Fibroblast of pulmonary artery (primary cell): Measurements from ENCODE around the gene EEF1E1.

ENCODE experiments used
- DNase-seq: peaks from one replicate; pipeline ENCODE4 v3.0.0-alpha.2; 2010; ENCODE audit warnings: low read depth
- H3K4me3 ChIP-seq: replicated peaks from 2 replicates; pipeline ENCODE4 v1.5.1; 2011; ENCODE audit warnings: low read depth, mild to moderate bottlenecking, control low read depth, low read length, moderate library complexity
- CTCF ChIP-seq: IDR thresholded peaks from 2 replicates; pipeline ENCODE4 v1.5.1; 2011; ENCODE audit warnings: mild to moderate bottlenecking, control low read depth, low read length, inconsistent platforms; ENCODE audit errors: missing control alignments

The EEF1E1 gene

GRCh38 chr6:8075185-8075584 lies 27.2 kb downstream of the EEF1E1 start:
- H3K4me3 ChIP-seq: no peak overlapping the region
- TF ChIP-seq CTCF: no peak
- DNase-seq: no peak

GRCh38 chr6:8074213-8074612 lies 28.1 kb downstream of the EEF1E1 start:
- DNase-seq: peak; percentile 74
- TF ChIP-seq CTCF: no peak
- no peak overlapping the region for H3K4me3 ChIP-seq

- TF ChIP-seq CTCF: no peak
- no peak overlapping the region for H3K4me3 ChIP-seq
- no peak for DNase-seq
Observed at GRCh38 chr6:8073758-8074157, 28.6 kb downstream of the EEF1E1 start.

- TF ChIP-seq CTCF: no peak
- H3K4me3 ChIP-seq: no peak overlapping the region
- DNase-seq: no peak
Observed at GRCh38 chr6:8070718-8071117, 31.6 kb downstream of the EEF1E1 start.

GRCh38 chr6:8069631-8070284 lies 32.6 kb downstream of the EEF1E1 start:
- H3K4me3 ChIP-seq: no peak overlapping the region
- no peak for DNase-seq
- TF ChIP-seq CTCF: no peak

- no peak overlapping the region for H3K4me3 ChIP-seq
- DNase-seq: no peak
- TF ChIP-seq CTCF: no peak
Observed at GRCh38 chr6:8069151-8069550, 33.2 kb downstream of the EEF1E1 start.

GRCh38 chr6:8066108-8066507 lies 36.2 kb downstream of the EEF1E1 start:
- TF ChIP-seq CTCF: peak; percentile 11
- DNase-seq: no peak
- no peak overlapping the region for H3K4me3 ChIP-seq
